CD14-positive monocyte (primary cell): ENCODE data around the gene PHPT1. TPM values are rescaled to one million over a fixed set of nuclear protein-coding genes. Genes with fewer than 3 reads are reported as not detected.

ENCODE experiments used
- DNase-seq, 3 donors: peaks; one replicate each; pipeline ENCODE4 v3.0.0-alpha.2; 2011 to 2022
- H2AFZ ChIP-seq: 2 replicates; pipeline ENCODE4 v1.6.0; 2012; ENCODE audit warnings: mild to moderate bottlenecking, low read depth, low read length, inconsistent platforms; ENCODE audit not compliant: insufficient read depth, poor library complexity, severe bottlenecking
- H3K27ac ChIP-seq, 2 donors: 1 replicate in 1 of 2; 2 replicates in 1 of 2; pipeline ENCODE4 v1.5.1; 2012 to 2013; ENCODE audit warnings: low read length in 2 of 2, control low read depth in 1 of 2, inconsistent platforms in 1 of 2, low read depth in 1 of 2, mild to moderate bottlenecking in 1 of 2
- H3K27me3 ChIP-seq, 2 donors: one replicate each; pipeline versions ENCODE4 v1.6.0 to v1.6.1; 2011 to 2013; ENCODE audit warnings: low read length in 2 of 2; ENCODE audit not compliant: control insufficient read depth in 2 of 2, insufficient read depth in 2 of 2
- H3K36me3 ChIP-seq, 2 donors: replicated peaks in 1 of 2; 1 replicate in 1 of 2; 2 replicates in 1 of 2; pipeline versions ENCODE4 v1.5.1 to v1.6.1; 2012 to 2013; ENCODE audit warnings: low read length in 2 of 2, control low read depth in 1 of 2, inconsistent platforms in 1 of 2, mild to moderate bottlenecking in 1 of 2; ENCODE audit not compliant: insufficient read depth in 2 of 2, control insufficient read depth in 1 of 2
- H3K4me1 ChIP-seq, 2 donors: 1 replicate in 1 of 2; 2 replicates in 1 of 2; pipeline versions ENCODE4 v1.5.1 to v1.6.1; 2012 to 2013; ENCODE audit warnings: low read length in 2 of 2, control low read depth in 1 of 2, inconsistent platforms in 1 of 2, mild to moderate bottlenecking in 1 of 2, moderate library complexity in 1 of 2; ENCODE audit not compliant: insufficient read depth in 2 of 2, control insufficient read depth in 1 of 2
- H3K4me2 ChIP-seq: replicated peaks from 2 replicates; pipeline ENCODE3; 2012; ENCODE audit warnings: low read length, moderate library complexity, mild to moderate bottlenecking; ENCODE audit not compliant: poor library complexity, severe bottlenecking; ENCODE audit errors: extremely low read depth
- H3K4me3 ChIP-seq, 3 experiments: fragments of 200-600 bp in 1 of 3; sonication (generic) in 1 of 3; replicated peaks in 1 of 3; 1 replicate in 2 of 3; 2 replicates in 1 of 3; pipeline ENCODE4 v1.5.1; 2011 to 2013; ENCODE audit warnings: low read length in 3 of 3, mild to moderate bottlenecking in 3 of 3, control low read depth in 2 of 3, low read depth in 2 of 3, inconsistent platforms in 1 of 3, moderate library complexity in 1 of 3
- H3K79me2 ChIP-seq: 2 replicates; pipeline ENCODE4 v1.6.0; 2012; ENCODE audit warnings: mild to moderate bottlenecking, control low read depth, inconsistent platforms, low read length, moderate library complexity; ENCODE audit not compliant: insufficient read depth
- H3K9ac ChIP-seq: 2 replicates; pipeline ENCODE4 v1.6.0; 2017; ENCODE audit warnings: low read length, mild to moderate bottlenecking; ENCODE audit not compliant: insufficient read depth, poor library complexity, severe bottlenecking
- H3K9me3 ChIP-seq, 2 donors: replicated peaks in 1 of 2; 1 replicate in 1 of 2; 2 replicates in 1 of 2; pipeline versions ENCODE4 v1.5.1 to v1.6.1; 2012 to 2013; ENCODE audit warnings: low read length in 2 of 2, control low read depth in 1 of 2; ENCODE audit not compliant: control insufficient read depth in 1 of 2, insufficient read depth in 1 of 2
- H4K20me1 ChIP-seq: 2 replicates; pipeline ENCODE4 v1.6.0; 2012; ENCODE audit warnings: mild to moderate bottlenecking, low read length, control low read depth, moderate library complexity; ENCODE audit not compliant: insufficient read depth
- H3K27ac Mint-ChIP-seq, 7 donors: one replicate each; pipeline ENCODE4 v1.8.0; 2020; ENCODE audit warnings: mild to moderate bottlenecking in 7 of 7, mixed read lengths in 7 of 7, moderate library complexity in 6 of 7, inconsistent platforms in 2 of 7
- H3K27me3 Mint-ChIP-seq, 3 donors: one replicate each; pipeline ENCODE4 v1.8.0; 2021 to 2022; ENCODE audit warnings: low read depth in 3 of 3, mild to moderate bottlenecking in 3 of 3, mixed read lengths in 3 of 3, moderate library complexity in 3 of 3, inconsistent platforms in 1 of 3
- H3K36me3 Mint-ChIP-seq, 2 donors: one replicate each; pipeline ENCODE4 v1.8.0; 2020; ENCODE audit warnings: mixed read lengths in 2 of 2, inconsistent platforms in 1 of 2, mild to moderate bottlenecking in 1 of 2
- H3K4me1 Mint-ChIP-seq: one replicate; pipeline ENCODE4 v1.8.0; 2020; ENCODE audit warnings: mild to moderate bottlenecking, mixed read lengths
- H3K4me3 Mint-ChIP-seq, 2 donors: one replicate each; pipeline ENCODE4 v1.8.0; 2020; ENCODE audit warnings: mild to moderate bottlenecking in 2 of 2, mixed read lengths in 2 of 2, moderate library complexity in 1 of 2
- H3K9me3 Mint-ChIP-seq, 7 donors: one replicate each; pipeline ENCODE4 v1.8.0; 2020 to 2022; ENCODE audit warnings: mixed read lengths in 7 of 7, mild to moderate bottlenecking in 6 of 7, moderate library complexity in 6 of 7, inconsistent platforms in 2 of 7
- CTCF ChIP-seq: fragments of 200-600 bp; IDR thresholded peaks from one replicate; pipeline ENCODE4 v1.8.0; 2022; ENCODE audit warnings: antibody characterized with exemption, mild to moderate bottlenecking
- WGBS: methylation state at CpG from one replicate; pipeline ENCODE4 v1.1.5; 2013; ENCODE audit warnings: missing lambda C conversion rate; ENCODE audit not compliant: insufficient coverage; 5-methylcytosine and 5-hydroxymethylcytosine counted together
- intact Hi-C, 2 donors: fragments of 100-400 bp; cut with micrococcal nuclease; formaldehyde crosslinking; loops; one replicate each; pipeline versions ENCODE4 v1.15.0 to v1.15.1; 2023
- polyA plus RNA-seq, 3 donors: library from polyadenylated mRNA; depleted of rRNA in 1 of 3; unstranded in 2 of 3; stranded (reverse) in 1 of 3; fragments of 300-500 nt in 2 of 3; fragments of >200 nt in 1 of 3; fragmentation: Illumina TruSeq in 2 of 3; gene quantifications; 1 replicate in 2 of 3; 2 replicates in 1 of 3; pipeline ENCODE4 v1.2.3, GENCODE V29; 2012 to 2021

Gene PHPT1
- polyA plus RNA-seq, 3 donors: 70.0 to 163 (median 94.3) TPM

- no peak for DNase-seq
- H3K4me3 ChIP-seq: no peak overlapping the region
- Mint-ChIP-seq H3K27ac (no peak overlapping the region), H3K27me3 (peaks cover 0 to 2% (median 0%) of the 10 kb centered on the region in 3 donors), H3K4me3 (no peak overlapping the region), H3K9me3 (no peaks in the 10 kb centered on the region), H3K4me1 (no peaks in the 10 kb centered on the region), H3K36me3 (peaks cover 43 to 83% of the 10 kb centered on the region in 2 donors)
- WGBS: 85% methylated on average over 29 of the region's 30 CpGs
- H3K27ac ChIP-seq: no peak overlapping the region
- no peaks in the 10 kb centered on the region for H4K20me1 ChIP-seq
- H3K9ac ChIP-seq: no peak overlapping the region
- no peaks in the 10 kb centered on the region for H3K4me1 ChIP-seq
- no peak overlapping the region for H2AFZ ChIP-seq
- H3K36me3 ChIP-seq: peaks cover 68 to 85% of the 10 kb centered on the region in 2 donors
- no peaks in the 10 kb centered on the region for H3K79me2 ChIP-seq
- H3K4me2 ChIP-seq: no peak overlapping the region
- no peaks in the 10 kb centered on the region for H3K27me3 ChIP-seq
- TF ChIP-seq CTCF: no peak
- H3K9me3 ChIP-seq: no peaks in the 10 kb centered on the region
- intact Hi-C loops: no loop called here
Observed at GRCh38 chr9:136831002-136831719, 18.0 kb upstream of the PHPT1 start.

GRCh38 chr9:136831720-136832104 is 17.5 kb upstream of the PHPT1 start:
- Histone ChIP-seq H3K9me3 (no peaks in the 10 kb centered on the region), H3K4me1 (no peaks in the 10 kb centered on the region), H3K9ac (no peak overlapping the region), H2AFZ (no peak overlapping the region), H3K79me2 (no peaks in the 10 kb centered on the region), H3K36me3 (peaks cover 70 to 85% of the 10 kb centered on the region in 2 donors), H3K27me3 (no peaks in the 10 kb centered on the region), H3K4me2 (no peak overlapping the region), H3K27ac (no peak overlapping the region), H3K4me3 (no peak overlapping the region), H4K20me1 (no peaks in the 10 kb centered on the region)
- Mint-ChIP-seq H3K4me3 (no peak overlapping the region), H3K36me3 (peaks cover 40 to 83% of the 10 kb centered on the region in 2 donors), H3K27me3 (peaks cover 0 to 2% (median 0%) of the 10 kb centered on the region in 3 donors), H3K4me1 (no peaks in the 10 kb centered on the region), H3K27ac (no peak overlapping the region), H3K9me3 (peaks cover 0 to under 1% (median 0%) of the 10 kb centered on the region in 7 donors)
- intact Hi-C loops: no loop called here
- DNase-seq: no peak
- TF ChIP-seq CTCF: no peak
- WGBS: 98% methylated on average over 23 of the region's 23 CpGs
